ENCODE data around the gene FREM1.

- TF ChIP-seq, protein P1, sequence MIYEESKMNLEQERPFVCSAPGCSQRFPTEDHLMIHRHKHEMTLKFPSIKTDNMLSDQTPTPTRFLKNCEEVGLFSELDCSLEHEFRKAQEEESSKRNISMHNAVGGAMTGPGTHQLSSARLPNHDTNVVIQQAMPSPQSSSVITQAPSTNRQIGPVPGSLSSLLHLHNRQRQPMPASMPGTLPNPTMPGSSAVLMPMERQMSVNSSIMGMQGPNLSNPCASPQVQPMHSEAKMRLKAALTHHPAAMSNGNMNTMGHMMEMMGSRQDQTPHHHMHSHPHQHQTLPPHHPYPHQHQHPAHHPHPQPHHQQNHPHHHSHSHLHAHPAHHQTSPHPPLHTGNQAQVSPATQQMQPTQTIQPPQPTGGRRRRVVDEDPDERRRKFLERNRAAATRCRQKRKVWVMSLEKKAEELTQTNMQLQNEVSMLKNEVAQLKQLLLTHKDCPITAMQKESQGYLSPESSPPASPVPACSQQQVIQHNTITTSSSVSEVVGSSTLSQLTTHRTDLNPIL (CRISPR knock-in tag; IDR thresholded peaks at IDR 0.05; ENCODE audit: low read depth), result no peak
- TF ChIP-seq ESRRG (CRISPR knock-in tag; IDR thresholded peaks at IDR 0.05) (no peak), RARB (CRISPR knock-in tag; IDR thresholded peaks at IDR 0.05) (no peak), SNAI2 (CRISPR knock-in tag; IDR thresholded peaks at IDR 0.05) (no peak), PATZ1 (CRISPR knock-in tag; IDR thresholded peaks at IDR 0.05; ENCODE audit: borderline replicate concordance) (no peak), ZC3H10 (CRISPR knock-in tag; IDR thresholded peaks at IDR 0.05) (no peak), ARNTL (CRISPR knock-in tag; IDR thresholded peaks at IDR 0.05; ENCODE audit: borderline replicate concordance, low read depth) (no peak), ZNF8 (CRISPR knock-in tag; IDR thresholded peaks at IDR 0.05) (no peak)
Observed at GRCh38 chr9:14906644-14907359, 3.4 kb downstream of the FREM1 start.

All from SK-N-SH treated with all-trans-retinoic acid at 6 μM for 48 hours (cell line).